ENCODE measurements around the gene GDF2.

Gene GDF2

DNA sequence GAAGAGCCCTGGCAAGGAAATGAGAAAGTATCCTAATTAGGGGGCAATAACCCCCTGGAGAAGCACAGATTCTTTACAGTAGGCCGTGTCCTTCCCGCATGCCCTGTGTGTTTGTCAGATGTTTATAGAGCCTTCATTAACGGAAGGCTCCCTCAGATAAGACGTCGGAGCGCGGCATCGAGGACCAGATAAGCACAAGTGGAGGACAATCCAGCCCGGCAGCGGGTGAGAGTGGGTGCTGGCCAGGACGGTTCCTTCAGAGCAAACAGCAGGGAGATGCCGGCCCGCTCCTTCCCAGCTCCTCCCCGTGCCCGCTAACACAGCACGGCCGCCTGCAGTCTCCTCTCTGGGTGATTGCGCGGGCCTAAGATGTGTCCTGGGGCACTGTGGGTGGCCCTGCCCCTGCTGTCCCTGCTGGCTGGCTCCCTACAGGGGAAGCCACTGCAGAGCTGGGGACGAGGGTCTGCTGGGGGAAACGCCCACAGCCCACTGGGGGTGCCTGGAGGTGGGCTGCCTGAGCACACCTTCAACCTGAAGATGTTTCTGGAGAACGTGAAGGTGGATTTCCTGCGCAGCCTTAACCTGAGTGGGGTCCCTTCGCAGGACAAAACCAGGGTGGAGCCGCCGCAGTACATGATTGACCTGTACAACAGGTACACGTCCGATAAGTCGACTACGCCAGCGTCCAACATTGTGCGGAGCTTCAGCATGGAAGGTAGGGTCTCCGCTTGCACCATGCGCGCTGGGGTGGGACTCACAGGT lies at the start of gene GDF2:
TSS of gene GDF2 (plus strand) at position 155 of the 762 bp plus-strand sequence. CDS start at position 370, 215 bp downstream.
- no peak for DNase-seq

DNA sequence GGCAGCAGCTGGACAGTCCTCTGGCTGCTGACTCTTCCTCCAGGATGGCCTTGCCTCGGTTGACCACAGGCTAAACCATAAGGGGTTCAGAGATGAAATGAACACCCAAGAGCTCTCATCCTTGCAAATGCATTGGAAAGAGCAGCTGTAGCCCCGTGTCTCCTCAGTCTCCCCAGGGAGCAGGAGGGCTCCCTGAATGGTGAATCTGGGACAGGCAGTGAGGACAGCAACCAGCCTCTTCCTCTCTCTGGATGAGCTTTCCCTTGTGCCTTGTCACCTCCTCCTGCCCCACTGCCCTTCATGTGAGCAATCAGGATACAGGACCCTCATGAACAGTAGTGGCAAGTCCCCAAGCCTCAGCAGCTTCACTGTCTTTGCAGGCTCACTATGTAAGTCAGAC lies 46.2 kb upstream of the GDF2 start:
- no peak for DNase-seq

DNA sequence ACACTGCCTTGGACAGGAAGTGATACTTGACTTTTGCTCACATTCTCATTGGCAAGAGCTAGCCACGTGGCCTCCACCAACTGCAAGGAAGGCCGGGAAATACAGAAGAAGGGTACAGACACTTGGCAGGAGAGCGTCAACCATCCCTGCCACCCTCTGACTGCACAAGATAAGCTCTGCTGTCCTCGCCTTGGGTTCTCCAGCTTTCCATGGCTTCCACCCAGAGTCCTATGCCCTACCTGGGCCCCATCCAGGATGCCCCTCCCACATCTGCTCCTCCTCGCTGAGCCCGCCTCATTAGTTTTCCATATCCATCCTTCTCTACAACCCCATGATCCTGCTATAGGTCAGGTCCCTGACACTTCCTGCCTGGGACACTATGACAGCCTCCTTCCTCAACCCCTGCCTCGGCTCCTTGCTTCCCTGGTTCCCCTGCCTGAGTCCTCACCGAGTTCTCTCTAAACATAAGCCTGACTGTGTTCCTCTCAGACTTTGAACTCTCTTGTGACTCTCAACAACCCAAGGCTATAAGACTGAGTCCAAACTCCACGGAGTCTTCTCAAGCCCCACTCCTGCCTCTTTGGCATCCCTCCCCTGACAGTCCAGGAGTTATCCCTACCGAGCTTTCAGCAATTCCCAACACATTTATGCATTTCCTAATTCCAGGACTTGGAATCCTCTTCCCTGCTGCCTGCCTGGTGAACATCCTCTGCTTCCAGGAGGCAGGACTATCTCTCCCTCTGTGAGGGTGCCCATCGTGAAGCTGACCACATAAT lies 45.5 kb upstream of the GDF2 start:
- no peak for DNase-seq

DNA sequence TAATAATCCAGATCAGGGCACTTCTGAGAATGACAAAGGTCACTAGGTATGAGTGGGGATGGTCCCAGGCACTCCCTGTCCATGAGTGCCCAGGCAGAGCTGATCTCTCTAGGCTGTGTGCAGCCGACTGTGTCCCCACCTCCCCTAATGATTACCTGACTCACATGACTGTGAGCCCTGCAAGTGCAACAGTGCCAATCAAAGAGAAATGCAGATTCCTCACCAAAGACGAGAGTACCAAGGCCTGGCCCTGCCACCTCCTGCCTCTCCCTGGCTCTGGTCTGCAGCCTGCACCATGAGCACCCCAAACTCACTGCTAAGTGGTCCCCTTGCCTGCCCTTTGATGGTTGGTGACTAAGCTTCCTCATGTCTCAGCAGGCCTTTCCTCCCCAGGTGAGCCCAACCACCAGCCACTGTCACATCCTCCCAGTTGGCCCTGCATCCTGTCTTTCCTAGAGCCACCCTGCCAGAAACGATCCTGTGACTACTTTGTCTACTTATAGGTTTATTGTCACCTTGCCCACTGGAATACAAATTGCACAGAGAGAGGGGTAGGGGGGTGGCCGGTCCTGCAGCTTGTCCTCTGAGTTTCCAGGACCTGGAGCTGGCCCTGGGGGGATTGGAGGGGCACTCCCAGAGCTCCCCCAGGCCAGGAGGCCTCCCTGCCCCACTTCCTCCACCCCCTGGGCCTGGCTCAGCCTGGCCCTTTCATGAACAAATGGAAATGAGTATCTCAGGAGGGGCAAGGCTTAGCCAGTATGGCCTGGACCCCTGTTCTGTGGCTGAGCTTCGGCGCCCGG lies 44.7 kb upstream of the GDF2 start:
- no peak for DNase-seq

DNA sequence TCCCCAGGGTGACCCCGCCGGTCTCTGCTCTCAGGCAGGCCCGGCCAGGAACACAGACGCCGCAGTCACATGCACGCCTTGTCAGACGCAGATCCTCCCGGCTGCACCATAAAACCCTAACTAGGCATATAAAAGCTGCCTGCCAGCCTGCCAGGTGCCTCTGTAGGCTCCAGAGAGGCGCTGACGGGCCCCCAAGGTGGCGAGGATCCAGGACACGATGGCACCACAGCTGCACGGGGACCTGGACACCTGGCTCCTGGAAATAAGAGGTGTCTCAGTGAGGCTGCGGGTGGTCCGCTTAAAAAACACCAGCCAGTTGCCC lies 44.1 kb upstream of the GDF2 start:
- no peak for DNase-seq

DNA sequence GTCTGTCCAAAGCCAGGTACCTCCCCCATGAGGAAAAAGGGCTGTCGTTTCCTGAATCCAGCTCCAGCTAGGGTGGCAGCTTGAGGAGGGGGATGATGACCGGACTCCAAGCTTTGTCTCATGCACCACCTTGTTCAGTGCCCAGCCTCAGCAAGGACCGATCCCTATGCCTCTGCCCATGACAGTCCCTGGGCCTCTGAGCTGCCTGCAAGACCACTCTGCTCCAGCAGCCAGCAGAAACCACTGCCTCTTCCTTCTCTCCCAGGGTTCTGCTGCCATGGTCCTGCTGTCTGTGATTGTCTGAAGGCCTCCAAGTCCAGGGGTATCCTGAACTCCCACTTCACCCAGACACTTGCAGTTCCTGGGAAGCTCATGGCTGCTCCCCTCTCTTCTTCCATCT lies 43.5 kb upstream of the GDF2 start:
- DNase-seq, result no peak

DNA sequence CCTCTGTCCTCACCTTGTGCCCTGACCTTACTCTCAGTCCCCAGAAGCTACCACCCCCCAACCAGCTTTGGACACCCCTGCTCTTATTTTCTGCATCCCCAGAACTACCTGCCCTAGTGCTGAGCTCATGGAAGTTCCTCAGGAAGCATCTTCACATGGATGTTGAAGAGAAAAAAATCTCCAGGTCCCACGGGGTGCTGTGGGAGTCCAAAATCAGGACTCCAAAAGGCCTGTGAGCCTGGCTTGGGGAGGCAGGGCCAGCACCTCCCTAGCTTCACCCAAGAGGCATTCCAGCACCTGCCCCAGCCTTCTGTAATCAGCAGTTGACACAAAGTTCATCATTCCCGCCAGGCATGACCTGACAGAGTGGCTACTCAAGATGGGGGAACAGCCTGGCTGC lies 43.0 kb upstream of the GDF2 start:
- no peak for DNase-seq

DNA sequence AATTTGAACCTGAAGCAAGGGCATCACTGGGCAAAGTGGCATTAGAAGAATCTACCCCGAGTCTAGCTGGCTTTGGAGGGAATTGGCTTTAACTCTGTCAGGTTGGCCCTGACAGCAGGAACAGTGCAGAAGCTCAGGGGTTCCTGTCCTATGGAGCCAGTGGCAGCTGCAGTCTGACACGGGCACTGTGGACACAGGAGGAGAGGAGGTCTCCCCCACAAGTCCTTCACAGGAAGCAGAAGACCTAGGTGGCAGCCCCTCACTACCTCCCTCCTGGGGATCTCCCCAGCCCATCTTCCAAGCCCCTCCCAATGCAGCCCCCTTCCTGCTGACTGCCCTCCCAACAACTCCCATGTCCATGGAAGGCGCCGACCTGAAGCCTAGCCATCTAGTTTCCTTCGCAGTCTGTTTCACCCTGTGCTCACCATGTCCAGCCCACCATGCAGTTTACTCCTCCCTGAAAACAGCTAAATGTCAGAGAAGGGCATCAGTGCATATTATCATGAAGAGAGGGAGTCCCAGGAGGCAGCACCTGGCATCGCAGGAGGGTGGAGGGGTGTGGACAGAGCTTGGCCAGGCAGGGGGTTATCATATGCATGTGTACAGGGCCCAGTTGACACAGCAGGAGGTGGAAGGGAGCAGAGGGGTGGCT lies 40.1 kb upstream of the GDF2 start:
- no peak for DNase-seq

DNA sequence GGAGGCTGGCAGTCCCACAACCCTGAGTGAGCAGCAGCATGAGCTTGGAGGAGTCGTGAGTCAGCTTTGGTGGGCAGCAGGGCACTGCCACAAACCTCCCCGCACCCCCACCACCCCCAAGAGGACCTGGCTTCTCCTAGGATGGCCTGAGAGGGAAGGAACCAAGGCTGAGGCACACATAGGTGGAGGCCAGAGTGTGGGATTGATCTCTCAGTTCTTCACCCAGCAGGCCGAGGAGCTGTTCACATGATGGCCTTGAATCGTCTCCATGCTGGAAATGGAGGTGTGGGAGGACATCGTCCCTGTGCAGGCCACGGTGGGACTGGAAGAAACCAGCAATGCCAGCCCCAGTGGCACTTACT lies 39.6 kb upstream of the GDF2 start:
- DNase-seq, result no peak

DNA sequence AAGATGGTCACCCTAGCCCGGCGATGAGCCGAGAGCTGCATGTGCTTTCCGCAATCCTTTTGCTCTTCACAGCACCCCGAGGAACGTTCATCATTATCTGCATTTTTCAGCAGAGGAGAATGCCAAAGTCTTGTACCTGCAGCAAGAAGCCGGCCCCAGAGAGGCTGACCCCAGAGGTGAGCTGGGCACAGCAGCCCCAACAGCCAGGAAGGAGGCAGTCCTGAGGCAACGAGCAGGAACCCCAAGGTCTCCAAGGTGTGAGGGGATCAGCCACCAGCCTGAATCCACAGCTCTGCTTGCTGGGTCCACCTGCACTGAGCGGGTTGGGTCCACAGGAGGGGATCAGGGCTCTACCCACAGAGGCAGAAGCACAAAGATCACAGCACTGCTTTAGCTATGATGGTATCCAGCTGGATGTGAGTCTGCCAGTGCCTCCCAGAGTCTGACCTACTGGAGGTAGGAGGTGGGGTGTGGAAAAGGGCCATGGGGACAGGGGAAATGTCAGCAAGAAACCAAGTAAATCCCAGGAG lies 39.1 kb upstream of the GDF2 start:
- DNase-seq, result no peak

DNA sequence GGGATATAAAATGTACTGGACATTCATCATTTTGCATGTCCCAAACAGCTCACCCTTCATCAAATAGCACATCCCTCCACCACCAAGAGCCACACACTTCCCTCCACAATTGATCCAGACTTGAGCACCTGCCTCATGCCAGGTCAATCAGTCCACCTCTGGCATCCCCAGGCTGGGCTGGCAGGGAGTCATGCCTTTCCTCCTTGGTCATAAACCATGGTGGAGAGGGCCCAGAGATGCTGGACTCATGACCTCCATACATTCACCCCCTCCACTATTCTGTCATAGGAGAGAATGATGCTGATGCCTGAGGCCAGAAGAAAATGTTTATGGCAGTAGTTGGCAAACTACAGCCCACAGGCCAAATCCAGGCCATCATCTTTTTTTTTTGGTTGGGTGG lies 38.4 kb upstream of the GDF2 start:
- DNase-seq, result no peak

DNA sequence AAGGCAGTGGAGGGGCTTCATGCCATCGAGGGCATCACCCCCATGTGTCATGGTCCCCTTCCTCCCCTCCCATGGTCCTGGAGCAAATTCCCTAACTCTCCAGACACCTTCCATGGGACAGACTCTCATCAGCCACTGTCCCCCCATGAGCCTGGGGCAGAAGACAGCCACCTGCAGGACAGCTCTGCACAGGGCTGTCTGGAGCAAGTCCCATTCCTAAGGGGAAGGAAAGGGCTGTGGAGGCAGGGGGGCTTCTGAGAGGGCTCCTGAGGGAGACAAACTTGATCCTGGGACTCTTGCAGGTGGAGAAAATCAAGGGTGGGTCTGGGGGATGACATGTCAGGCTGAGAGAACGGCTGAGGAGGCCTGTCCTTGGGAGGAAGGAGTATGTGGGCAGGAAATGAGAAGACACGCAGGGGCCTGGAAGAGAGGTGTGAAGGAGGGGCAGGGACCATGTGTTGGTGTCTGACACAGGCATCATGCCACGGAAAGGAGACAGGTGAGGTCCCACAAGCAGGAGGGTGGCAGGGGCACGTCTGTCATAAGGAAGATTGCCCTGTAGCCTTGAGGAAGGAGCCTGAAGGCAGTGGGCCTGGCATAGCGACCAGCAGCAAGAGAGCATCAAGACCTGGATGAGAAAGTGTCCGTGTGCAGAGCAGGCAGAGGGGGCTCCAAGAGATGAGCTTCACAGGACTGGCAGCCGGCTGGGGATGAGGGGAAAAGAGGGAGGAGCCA lies 36.7 kb upstream of the GDF2 start:
- DNase-seq, result no peak

DNA sequence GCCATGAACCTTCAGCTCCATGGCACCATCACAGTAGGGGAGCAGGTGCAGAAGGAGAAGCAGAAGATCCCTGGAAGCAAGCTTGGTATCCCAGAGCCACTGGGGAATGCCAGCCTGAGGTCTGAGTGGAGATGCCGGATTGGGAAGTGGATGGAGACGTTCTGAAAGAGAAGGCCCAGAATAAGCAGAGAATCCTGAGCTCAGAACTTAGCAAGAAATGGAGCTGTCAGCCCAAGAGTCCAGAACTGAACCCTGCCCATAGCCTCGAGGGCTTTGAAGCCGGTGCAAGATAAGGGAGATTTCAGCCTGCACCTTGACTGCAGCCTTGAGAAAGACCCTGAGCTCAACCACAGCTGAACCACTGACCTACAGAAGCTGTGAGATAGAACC lies 36.1 kb upstream of the GDF2 start:
- no peak for DNase-seq

DNA sequence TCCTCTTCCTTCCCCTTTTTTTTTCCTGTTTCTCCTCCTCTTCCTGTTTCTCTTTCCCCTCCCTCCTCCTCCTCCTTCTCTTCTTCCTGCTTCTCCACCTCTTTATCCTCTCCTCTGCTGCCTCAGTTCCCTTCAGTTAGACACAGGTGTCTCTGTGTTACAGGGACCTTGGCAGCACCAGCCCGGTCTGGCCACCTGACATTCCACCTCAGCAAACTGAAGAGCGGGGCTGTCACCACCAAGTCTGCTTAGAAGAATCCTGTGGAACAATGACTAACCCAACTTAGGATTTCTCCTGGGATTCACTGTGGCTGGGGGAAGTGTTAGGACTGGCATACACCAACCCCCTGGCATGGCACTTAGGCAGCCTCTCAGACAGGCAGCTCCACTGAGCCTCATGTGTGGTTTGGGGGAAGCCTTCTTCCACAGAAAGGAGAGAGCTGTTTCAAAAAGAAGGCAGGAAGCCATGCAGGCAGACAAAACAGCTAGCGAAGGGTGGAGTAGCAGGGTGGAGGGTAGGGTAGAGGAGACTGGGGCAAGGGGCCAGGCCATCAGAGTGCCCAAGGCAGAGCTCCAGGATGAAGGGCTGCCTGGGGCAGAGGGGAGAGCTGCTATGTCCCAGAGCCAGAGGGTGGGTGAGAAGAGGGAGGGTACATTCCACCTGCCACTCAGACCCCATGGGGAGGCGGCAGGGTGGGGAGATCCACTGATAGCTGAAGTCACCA lies 35.5 kb upstream of the GDF2 start:
- no peak for DNase-seq

DNA sequence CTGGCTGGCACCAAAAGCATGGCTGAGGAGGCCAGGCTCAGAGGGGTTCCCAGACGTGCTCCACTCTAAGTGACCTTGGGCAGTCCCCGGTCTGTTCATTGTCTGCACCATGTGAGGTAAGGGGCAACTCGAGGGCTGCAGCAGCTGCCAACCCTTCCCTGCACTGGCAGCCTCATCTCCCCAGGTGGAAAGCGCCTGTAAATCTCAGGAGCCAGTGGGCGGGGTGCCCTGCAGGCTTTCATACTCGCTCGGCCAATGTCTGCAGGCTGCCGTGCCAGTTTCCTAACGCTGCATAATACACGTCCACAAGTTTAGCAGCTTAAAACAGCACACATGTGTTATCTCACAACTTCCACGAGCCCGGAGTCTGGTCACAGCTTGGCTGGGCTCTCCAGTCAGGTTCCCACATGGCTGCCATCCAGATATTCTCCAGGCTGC lies 34.9 kb upstream of the GDF2 start:
- DNase-seq, result no peak

DNA sequence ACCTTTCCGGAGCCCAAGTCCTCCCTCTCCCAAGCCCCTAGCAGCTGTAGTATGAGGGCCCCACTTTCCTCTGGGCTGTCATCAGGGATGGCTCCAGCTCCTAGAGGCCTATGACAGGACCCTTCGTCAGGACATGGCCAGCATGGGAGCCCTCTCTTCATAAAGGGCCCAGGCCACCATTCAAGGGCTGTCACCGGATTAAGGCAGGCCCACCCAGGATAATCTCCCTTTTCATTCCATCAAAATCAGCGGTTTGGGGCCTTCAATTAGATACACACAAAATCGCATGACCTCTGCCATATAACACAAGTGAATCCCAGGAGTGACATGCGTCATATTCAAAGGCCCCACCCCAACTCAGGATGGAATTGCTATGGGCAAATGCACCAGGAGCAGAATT lies 34.4 kb upstream of the GDF2 start:
- no peak for DNase-seq

DNA sequence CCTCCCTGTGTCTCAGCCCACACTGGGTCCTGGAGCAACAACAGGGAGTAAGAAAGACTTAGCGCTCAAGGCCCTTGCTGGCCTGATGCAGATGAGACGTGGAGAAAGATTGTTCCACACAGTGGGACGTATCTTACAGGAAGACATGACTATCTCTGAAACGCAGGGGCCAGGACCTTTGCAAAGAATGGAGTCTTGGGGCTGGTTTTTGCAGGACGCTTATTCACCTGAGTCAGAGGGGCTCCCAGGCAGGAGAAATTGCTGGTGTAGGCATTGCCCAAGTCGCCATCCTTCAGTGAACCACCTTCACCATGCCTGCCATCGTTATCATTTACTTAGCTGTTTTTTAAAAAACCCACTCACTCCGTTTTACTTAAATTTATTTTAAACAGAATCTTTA lies 34.0 kb upstream of the GDF2 start:
- no peak for DNase-seq

DNA sequence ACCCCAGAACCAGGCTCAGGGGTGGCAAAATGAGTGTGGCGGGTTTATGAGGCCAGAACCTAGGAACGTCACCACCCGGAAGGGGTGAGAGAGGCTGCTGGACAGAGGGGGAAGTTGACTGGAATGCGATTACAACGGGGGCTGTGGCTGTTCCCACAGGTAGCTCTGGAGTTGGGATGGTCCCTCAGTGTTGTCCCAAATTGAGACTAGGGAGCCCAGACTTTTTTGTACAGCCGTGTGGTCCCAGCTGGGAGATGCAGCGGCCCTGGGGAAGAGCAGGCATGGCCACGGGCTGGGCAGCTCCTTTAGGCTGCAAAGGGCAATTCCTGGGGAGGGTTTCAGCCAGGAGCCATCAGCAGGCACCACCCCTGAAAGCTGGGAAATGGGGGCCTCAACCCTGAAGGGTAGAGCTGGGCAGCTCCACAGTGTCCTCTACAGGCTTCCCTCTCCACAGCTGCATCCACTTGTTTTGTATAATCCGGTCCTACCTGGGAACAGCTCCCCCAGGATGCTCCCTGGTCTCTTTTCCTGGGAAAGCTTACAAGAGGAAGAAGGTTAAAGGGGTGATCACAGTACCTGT lies 33.2 kb upstream of the GDF2 start:
- no peak for DNase-seq

DNA sequence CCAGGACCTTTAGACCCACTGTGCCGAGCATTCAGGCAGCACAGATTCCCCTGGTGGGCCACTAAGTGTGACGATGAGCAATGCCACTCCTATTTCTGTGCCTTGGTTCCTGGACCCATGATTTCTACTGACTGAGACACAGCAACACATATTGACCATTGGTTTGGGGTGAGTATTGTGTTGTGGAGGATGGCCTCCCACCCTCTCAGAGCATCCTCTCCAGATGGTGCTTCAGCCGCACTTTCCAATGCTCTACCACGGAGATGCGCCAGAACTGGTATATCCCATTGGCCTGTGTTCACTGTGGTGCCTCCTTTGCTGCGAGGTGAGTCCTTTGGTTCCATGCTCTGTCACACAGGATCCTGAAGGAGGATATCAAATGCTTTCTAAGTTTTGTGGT lies 32.3 kb upstream of the GDF2 start:
- no peak for DNase-seq

DNA sequence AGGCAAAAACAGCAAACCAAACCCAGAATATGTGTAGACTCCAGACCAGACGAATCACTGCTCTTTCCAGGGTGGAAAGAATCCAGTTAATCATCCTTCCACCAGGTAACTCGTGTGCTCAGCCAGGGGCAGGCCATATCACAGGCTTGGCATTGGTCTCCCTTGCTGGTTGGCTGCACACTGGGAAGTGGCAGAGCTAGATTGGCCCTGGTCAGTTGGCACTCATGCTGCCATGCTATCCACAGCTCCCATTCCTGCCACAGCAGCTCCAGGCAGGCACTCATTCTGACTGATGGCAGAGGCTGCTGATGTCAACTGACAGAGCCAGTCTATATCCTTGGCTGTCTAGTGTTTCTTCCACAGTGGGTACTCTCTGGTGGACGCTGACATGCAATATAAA lies 31.9 kb upstream of the GDF2 start:
- DNase-seq, result no peak

DNA sequence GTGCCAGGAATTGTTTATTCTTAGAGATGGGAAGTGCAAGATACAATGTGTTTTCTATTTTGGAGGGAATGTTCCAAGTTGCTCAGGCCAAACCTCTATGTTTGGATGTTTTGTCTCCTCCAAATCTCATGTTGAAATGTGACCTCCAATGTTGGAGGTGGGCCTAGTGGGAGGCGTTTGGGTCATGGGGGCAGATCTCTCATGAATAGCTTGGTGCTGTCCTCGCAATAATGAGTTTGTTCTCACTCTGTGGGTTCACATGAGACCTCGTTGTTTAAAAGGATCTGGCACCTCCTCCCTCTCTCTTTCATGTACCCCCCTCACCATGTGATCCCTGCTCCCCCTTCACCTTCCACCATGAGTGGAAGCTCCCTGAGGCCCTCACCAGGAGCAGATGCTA lies 30.6 kb upstream of the GDF2 start:
- no peak for DNase-seq
